ENCODE measurements around the gene ATRNL1.

The ATRNL1 gene

DNA sequence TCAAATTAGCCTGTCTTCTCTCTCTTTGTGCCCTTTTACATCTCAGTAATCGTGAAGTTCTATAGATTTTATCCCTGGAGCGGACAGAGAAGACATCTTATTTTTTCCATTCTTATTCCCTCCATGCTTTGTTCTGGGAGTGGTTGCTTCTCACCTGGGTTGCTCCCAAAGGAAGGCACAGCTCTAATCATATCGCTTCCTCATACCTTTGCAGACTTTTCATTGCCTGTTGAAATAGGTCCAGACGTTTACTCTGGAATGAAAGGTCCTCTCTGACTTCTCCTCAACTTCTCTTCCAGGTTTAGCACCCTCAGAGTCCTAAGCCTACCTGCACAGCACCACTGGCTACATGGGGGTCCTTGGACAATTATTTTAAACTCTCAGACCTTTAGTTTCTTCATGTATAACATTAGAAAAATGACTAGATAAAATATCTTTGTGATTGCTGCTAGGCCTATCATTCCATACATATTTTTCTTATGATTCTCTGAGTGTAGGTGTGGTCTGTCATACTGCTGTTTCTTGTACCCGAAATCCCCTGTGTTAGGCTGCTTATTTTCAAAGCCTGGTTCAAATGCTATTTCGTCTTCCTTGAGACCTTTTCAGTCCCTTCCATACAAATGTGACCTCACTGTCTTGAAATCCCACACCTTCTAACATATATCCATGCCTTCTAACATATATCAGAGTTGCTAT is 761.7 kb downstream of the ATRNL1 start:
- DNase-seq: no peak

DNA sequence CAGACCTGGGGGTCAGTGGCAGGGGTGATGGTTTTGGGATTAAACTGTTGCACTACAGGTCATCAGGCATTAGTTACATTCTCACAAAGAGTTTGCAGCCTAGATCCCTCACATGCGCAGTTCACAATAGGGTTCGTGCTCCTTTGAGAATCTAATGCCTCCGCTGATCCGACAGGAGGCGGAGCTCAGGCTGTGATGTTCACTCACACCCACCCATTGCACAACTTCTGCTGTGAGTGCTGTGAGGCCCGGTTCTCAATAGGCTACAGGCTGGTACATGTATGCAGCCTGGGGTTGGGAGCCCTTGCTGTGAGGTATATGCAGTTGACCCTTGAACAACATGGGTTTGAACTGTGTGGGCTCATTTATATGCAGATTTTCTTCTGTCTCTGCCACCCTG is 763.4 kb downstream of the ATRNL1 start:
- no peak for DNase-seq

DNA sequence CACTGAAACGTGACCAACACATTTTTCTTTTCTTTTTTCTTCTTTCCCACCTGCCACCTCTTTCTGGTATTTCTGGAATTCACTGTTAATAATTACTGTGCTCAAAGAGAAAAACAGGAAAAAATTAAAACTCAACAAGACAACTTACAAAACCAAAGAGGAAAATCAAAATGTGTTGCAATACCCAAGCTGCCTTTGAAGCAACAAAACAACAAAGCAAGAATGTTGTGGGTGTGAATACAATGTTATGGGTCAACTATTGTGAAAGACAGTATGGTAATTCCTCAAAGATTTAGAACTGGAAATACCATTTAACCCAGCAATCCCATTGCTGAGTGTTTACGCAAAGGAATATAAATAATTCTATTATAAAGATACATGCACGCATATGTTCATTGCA is 764.7 kb downstream of the ATRNL1 start:
- no peak for DNase-seq

GRCh38 chr10:115860182-115861107 is 767.3 kb downstream of the ATRNL1 start:
- no peak for DNase-seq

- no peak for DNase-seq
These were observed 768.3 kb downstream of the ATRNL1 start for GRCh38 chr10:115861455-115861854.

GRCh38 chr10:115861864-115862263 is 768.7 kb downstream of the ATRNL1 start:
- no peak for DNase-seq

DNA sequence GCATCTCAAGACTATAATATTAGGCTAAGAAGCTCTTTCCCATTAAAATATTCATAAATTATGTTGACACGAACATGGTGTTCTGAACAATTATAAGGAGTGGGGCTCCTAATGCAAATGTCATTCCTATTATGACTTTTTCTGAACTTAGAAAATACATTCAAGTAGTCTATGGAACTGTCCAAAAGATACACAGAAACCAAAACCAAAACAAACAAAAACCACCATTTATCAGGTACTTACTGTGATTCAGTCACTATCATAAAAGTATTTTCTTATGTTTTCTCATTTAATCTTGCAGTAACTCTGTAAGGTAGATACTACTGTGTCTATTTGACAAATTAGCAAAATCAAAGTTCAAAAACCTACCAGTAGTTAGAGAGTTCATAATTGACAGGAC is 773.0 kb downstream of the ATRNL1 start:
- DNase-seq: no peak

GRCh38 chr10:115866691-115867090 is 773.5 kb downstream of the ATRNL1 start:
- DNase-seq: no peak

DNA sequence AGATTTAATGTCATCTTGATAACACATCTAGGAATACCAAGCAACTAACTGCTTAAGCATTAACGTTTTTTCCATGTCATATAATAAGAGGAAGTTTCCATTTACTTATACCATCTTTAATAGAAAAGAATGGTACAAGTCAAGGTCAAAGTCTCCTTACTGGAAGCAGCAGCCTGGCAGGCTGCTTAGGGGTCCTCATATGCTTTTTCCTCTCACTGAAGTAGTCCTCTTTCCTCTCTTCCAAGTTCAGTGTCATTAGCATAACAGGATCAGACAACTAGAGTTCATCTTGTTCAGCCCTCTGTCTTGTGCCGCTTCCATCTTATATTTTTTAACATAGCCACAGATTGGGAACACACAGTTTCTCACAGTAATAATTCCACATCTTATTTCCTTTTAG is 774.1 kb downstream of the ATRNL1 start:
- DNase-seq: no peak

DNA sequence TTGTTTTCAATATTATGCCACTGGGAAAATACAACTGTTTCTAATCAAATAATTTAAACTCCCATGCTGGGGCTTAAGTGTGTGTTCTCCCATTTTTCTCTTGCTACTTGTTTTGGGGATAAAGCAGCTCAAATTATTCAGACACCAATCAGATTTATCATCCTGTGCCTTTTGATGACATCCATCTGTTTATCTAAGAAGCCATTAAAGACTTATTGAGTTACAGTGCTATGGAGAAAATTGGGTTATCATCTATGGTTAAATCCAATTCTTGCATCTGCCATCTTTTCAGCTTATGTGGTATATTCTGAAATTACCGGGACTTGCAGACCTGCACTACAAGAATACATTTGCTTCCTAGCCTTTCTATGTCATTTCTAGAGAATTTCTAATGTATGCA is 778.7 kb downstream of the ATRNL1 start:
- DNase-seq: no peak

DNA sequence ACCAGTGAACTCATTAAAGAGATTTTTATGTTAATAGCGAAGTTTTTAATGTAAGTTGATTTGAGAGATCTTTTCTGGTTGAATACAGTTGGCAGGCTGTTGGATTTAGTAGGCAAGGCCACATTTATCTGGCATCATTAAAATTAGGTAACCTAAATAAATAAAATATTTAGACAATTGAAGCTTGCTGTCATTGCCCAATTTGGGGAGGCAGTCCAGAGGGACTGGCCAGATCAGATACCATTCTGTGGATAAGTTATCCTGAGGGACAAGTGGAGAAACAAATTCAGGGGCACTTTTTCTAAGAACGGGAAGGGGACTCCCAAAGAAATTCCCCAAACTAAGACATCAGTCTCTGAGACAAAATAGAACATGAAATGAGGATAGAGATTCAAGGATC is 782.0 kb downstream of the ATRNL1 start:
- no peak for DNase-seq

DNA sequence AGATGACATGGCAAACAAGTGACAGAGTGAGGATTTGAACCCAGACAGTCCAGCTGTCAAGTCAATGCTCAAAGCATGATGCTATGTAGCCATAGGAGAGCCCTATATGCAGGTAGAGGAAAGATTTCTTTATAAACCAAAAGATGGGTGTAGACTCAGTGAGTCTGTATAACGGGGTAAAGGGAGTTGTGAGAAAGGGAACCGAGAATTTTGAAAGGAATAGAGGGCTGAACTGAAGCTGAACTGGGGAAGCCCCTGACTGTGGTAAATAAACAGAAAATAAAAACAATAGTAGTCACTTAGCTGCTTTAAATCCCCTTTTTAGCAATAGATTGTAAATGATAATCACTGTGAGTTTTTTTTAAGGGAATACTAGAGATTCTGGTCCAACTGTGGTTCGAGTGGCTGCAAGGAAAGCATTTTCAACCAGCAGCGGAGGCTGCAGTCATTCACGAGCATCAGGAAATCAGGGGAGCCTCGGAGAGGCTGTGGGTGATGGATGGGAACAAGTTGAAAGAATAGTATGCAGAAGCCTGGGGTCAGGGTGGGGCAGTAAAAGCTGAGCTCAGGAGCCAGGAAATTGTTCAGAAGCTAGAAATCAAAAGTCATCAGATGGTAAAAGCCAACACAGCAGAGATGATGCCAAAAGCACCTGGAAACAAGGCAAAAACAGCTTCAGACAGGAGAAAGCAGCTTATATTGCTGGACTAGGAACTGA is 786.4 kb downstream of the ATRNL1 start:
- no peak for DNase-seq

DNA sequence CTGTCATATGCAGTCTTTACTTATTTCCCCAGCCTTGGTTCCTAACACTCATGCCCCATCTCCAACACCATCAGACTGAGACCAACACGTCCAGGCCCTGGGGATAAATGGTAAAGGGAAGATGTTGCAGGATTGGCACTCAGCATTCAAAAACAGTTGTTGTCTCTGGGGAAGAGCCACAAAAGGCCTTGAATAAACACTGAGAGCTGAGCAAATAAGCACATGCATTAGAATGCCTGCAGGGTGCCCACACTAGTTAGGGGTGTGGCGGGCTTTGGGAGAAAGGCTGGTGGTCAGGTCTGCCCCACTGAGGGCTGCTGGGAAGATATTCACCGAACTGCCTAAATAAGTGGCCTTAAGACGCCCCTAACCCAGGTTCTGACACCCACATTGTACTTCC is 788.9 kb downstream of the ATRNL1 start:
- DNase-seq: no peak

DNA sequence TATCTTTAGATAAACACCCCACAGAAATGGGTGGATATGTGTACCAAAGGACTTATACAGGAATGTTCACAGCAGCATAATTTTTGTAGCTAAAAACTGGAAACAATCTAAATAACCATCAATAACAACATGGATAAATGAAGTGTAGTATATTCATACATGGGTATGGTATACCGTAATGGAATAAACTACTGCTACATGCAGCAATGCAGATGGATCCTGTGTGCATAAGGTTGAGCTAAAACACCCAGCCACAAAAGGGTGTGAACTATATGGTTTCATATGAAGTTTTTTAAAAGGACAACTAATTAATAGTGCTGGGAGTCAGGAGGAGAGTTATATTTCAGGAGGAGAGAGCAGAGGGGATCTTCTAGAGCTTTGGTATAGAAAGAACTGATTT is 790.2 kb downstream of the ATRNL1 start:
- DNase-seq: no peak

GRCh38 chr10:115884331-115884730 is 791.2 kb downstream of the ATRNL1 start:
- DNase-seq: no peak

GRCh38 chr10:115895166-115895565 is 802.0 kb downstream of the ATRNL1 start:
- DNase-seq: no peak

DNA sequence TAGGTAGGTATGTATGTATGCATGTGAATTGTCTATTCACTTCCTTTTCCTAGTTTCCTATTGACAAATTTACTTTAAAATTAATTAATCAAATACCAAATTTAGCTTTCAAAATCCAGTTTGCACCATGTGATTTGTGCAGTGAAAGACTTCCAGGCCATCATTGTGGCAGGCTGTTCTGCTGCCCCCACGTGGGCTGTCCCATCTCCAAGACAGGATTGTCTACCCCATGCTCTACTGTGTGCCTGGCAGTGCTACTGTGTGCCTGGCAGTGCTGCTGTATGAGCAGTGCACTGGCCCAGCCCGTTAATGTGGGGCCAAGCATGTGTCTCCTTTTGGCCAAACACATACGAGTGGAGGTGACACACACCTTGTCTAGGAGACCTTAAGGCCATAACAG is 805.1 kb downstream of the ATRNL1 start:
- DNase-seq: no peak

DNA sequence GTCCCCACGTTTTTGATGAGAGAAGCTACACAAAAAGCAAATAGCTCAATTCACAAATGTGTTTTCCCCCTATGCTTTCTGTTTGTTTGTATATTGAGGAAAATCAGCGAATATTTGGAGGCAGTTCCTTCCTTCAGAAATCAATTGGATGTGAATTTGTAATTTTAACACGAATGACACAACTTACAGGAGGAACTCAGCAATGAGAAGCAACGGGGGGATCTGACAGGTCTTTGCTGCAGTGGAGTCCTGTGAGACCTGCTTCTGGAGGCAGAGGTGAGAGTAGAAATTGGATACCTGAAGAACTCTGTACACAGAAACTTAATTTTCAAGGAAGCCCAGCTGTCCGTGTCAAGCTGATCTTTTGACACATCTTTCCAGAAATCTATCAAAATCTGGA is 809.4 kb downstream of the ATRNL1 start:
- no peak for DNase-seq

DNA sequence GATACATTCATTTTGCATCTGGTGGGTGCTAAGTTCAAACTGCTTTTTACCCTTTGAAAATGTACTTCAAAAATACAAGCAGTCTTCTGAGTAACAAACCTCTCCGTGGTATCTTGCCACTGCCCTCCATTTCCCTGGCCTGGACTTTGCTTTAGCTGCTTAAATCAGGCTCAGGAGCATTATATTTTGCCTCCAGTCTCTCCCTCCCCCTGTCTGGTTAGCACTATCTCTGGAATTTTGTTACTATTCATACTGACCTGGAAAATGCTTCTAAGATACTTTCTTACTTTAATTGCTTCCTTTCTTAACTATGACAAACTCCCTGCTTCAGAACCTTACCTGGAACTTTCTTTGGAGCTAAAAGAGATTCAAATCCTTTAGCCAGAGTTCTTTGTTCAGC is 810.0 kb downstream of the ATRNL1 start:
- no peak for DNase-seq

- no peak for DNase-seq
These were observed 810.7 kb downstream of the ATRNL1 start for GRCh38 chr10:115903845-115904244.

GRCh38 chr10:115909037-115909436 is 815.9 kb downstream of the ATRNL1 start:
- no peak for DNase-seq

DNA sequence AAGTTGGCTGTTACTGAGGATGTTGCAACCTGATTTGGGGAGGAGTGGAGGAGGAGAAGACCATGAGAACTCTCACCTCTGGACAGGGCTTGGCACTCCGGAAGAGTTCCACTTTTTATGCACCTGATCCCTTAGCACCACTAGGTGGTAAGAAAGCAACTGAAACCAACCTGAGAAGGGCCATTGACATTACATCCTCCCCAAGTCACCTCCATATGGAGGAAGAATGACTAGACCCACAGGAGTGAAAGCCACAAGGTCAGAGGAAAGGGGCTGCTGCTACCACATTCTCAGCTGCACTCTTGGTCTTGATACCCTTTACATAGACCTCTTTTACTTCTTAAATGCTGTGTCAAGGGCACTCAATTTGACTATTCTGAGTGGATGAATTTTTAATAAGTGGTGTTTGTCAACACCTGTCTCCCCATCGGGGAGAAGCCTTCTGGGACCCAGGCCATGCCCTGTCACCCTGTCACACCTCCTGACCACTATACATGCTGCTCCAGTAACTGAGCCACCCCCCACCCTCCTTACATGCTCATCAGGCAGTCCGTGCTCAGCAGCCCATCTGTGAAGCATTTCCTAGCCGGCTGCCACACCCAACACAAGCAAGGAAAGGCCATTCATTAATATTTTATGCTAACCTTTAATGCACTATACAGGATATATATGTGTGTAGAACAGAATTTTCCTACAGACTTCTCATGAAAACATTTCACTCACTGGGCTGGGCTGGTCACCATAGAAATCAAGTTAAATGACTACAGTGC is 817.0 kb downstream of the ATRNL1 start:
- DNase-seq: no peak

GRCh38 chr10:115914475-115914874 is 821.3 kb downstream of the ATRNL1 start:
- DNase-seq: no peak

Data from activated CD4-positive, alpha-beta T cell treated with anti-CD3 and anti-CD28 coated beads for 48 hours (primary cell).